Measurements from ENCODE around the gene SCARF2.

The SCARF2 gene

GRCh38 chr22:20405931-20406685 is 31.5 kb downstream of the SCARF2 start:
- TF ChIP-seq CTCF (IDR thresholded peaks at IDR 0.05; ENCODE audit: unreplicated experiment in 3 of 3), result no peak
- Mint-ChIP-seq H3K4me1 (no peaks in the 10 kb centered on the region), H3K9me3 (no peaks in the 10 kb centered on the region), H3K36me3 (ENCODE audit: low read depth) (peaks cover 54% of the 10 kb centered on the region), H3K4me3 (no peak overlapping the region), H3K27me3 (ENCODE audit: low read depth) (no peaks in the 10 kb centered on the region), H3K27ac (no peak overlapping the region)

- no peak overlapping the region for H3K27ac Mint-ChIP-seq
- no peaks in the 10 kb centered on the region for H3K9me3 Mint-ChIP-seq
- H3K4me1 Mint-ChIP-seq, result no peaks in the 10 kb centered on the region
- TF ChIP-seq CTCF (IDR thresholded peaks at IDR 0.05; ENCODE audit: unreplicated experiment in 3 of 3), result no peak
- H3K36me3 Mint-ChIP-seq (ENCODE audit: low read depth), result peaks cover 57% of the 10 kb centered on the region
- H3K4me3 Mint-ChIP-seq, result no peak overlapping the region
- H3K27me3 Mint-ChIP-seq (ENCODE audit: low read depth), result no peaks in the 10 kb centered on the region
Measured at GRCh38 chr22:20405291-20405930, 32.2 kb downstream of the SCARF2 start.

GRCh38 chr22:20404881-20405280 is 32.7 kb downstream of the SCARF2 start:
- H3K9me3 Mint-ChIP-seq, result no peaks in the 10 kb centered on the region
- TF ChIP-seq CTCF (IDR thresholded peaks at IDR 0.05; ENCODE audit: unreplicated experiment in 3 of 3), result no peak
- H3K36me3 Mint-ChIP-seq (ENCODE audit: low read depth), result peaks cover 59% of the 10 kb centered on the region
- no peak overlapping the region for H3K27ac Mint-ChIP-seq
- peaks cover under 1% of the 10 kb centered on the region for H3K27me3 Mint-ChIP-seq (ENCODE audit: low read depth)
- peaks cover 1% of the 10 kb centered on the region for H3K4me1 Mint-ChIP-seq
- H3K4me3 Mint-ChIP-seq, result no peak overlapping the region

GRCh38 chr22:20403779-20404140 is 33.9 kb downstream of the SCARF2 start:
- peaks cover 8% of the 10 kb centered on the region for H3K4me1 Mint-ChIP-seq
- H3K27ac Mint-ChIP-seq, result no peak overlapping the region
- no peak overlapping the region for H3K4me3 Mint-ChIP-seq
- H3K27me3 Mint-ChIP-seq (ENCODE audit: low read depth), result peaks cover 4% of the 10 kb centered on the region
- peaks cover 57% of the 10 kb centered on the region for H3K36me3 Mint-ChIP-seq (ENCODE audit: low read depth)
- TF ChIP-seq CTCF (IDR thresholded peaks at IDR 0.05; ENCODE audit: unreplicated experiment in 3 of 3), result no peak
- H3K9me3 Mint-ChIP-seq, result no peaks in the 10 kb centered on the region

- peaks cover 11% of the 10 kb centered on the region for H3K4me1 Mint-ChIP-seq
- peaks cover 4% of the 10 kb centered on the region for H3K27me3 Mint-ChIP-seq (ENCODE audit: low read depth)
- no peak overlapping the region for H3K27ac Mint-ChIP-seq
- no peak overlapping the region for H3K4me3 Mint-ChIP-seq
- H3K9me3 Mint-ChIP-seq, result no peaks in the 10 kb centered on the region
- TF ChIP-seq CTCF (IDR thresholded peaks at IDR 0.05; ENCODE audit: unreplicated experiment in 3 of 3), result no peak
- H3K36me3 Mint-ChIP-seq (ENCODE audit: low read depth), result peaks cover 51% of the 10 kb centered on the region
Measured at GRCh38 chr22:20402960-20403778, 34.5 kb downstream of the SCARF2 start.
